OCI-LY1 (cell line): Measurements from ENCODE around the gene CEMIP.

Experiments used
- H2AFZ ChIP-seq: fragments of 200-600 bp; sonication (generic), shearing (Covaris generic); 2 replicates; pipeline ENCODE4 v1.6.0; 2014; ENCODE audit warnings: antibody characterized with exemption, mild to moderate bottlenecking, low read length
- H3F3A ChIP-seq: fragments of 200-600 bp; sonication (generic), shearing (Covaris generic); 2 replicates; pipeline ENCODE4 v1.6.0; 2014; ENCODE audit warnings: mild to moderate bottlenecking, antibody characterized with exemption, low read length, moderate library complexity; ENCODE audit not compliant: insufficient read depth
- H3K27ac ChIP-seq: fragments of 200-600 bp; sonication (generic); 2 replicates; pipeline ENCODE4 v1.5.1; 2014; ENCODE audit warnings: low read length, mixed run types, mild to moderate bottlenecking, low read depth; ENCODE audit not compliant: poor library complexity, severe bottlenecking
- H3K27me3 ChIP-seq: fragments of 200-600 bp; sonication (generic); 2 replicates; pipeline ENCODE4 v1.6.0; 2014; ENCODE audit warnings: antibody characterized with exemption, mild to moderate bottlenecking, low read length, moderate library complexity; ENCODE audit not compliant: insufficient read depth
- H3K36me3 ChIP-seq: fragments of 200-600 bp; sonication (generic); 2 replicates; pipeline ENCODE4 v1.6.1; 2014; ENCODE audit warnings: mild to moderate bottlenecking, antibody characterized with exemption, low read length, moderate library complexity, mixed read lengths; ENCODE audit not compliant: insufficient read depth
- H3K4me1 ChIP-seq: fragments of 200-600 bp; sonication (generic); 2 replicates; pipeline ENCODE4 v1.5.1; 2014; ENCODE audit warnings: mild to moderate bottlenecking, low read length, moderate library complexity; ENCODE audit not compliant: insufficient read depth, severe bottlenecking
- H3K4me2 ChIP-seq: fragments of 200-600 bp; sonication (generic), shearing (Covaris generic); 2 replicates; pipeline ENCODE4 v1.6.1; 2014; ENCODE audit warnings: low read length
- H3K4me3 ChIP-seq: fragments of 200-600 bp; sonication (generic); 2 replicates; pipeline ENCODE4 v1.5.1; 2014; ENCODE audit warnings: low read length, low read depth, mild to moderate bottlenecking, mixed read lengths; ENCODE audit not compliant: poor library complexity, severe bottlenecking
- H3K79me2 ChIP-seq: fragments of 200-600 bp; shearing (Covaris generic); 2 replicates; pipeline ENCODE4 v1.6.1; 2016; ENCODE audit warnings: mixed run types, low read length, mixed read lengths; ENCODE audit not compliant: insufficient read depth
- H3K9ac ChIP-seq: fragments of 200-600 bp; sonication (generic), shearing (Covaris generic); 2 replicates; pipeline ENCODE4 v1.6.1; 2014; ENCODE audit warnings: mild to moderate bottlenecking, low read length, mixed read lengths
- H3K9me2 ChIP-seq: fragments of 200-600 bp; sonication (generic), shearing (Covaris generic); 2 replicates; pipeline ENCODE4 v1.6.1; 2014; ENCODE audit warnings: low read depth, mild to moderate bottlenecking, low read length, mixed read lengths
- H3K9me3 ChIP-seq: fragments of 200-600 bp; shearing (Covaris generic); 2 replicates; pipeline ENCODE4 v1.6.1; 2014; ENCODE audit warnings: low read length, mixed read lengths
- H4K20me1 ChIP-seq: fragments of 200-600 bp; sonication (generic), shearing (Covaris generic); 2 replicates; pipeline ENCODE4 v1.6.0; 2016; ENCODE audit warnings: mild to moderate bottlenecking, low read length; ENCODE audit not compliant: insufficient read depth
- EZH2 ChIP-seq: fragments of 200-600 bp; sonication (generic), shearing (Covaris generic); IDR thresholded peaks from 2 replicates; pipeline ENCODE4 v1.8.0; 2017; ENCODE audit warnings: borderline replicate concordance, mixed run types, mild to moderate bottlenecking, antibody characterized with exemption, low read length, moderate library complexity, mixed read lengths
- TF ChIP-seq, protein P1 (sequence below): fragments of 200-600 bp; sonication (generic), shearing (Covaris generic); IDR thresholded peaks from 2 replicates; pipeline ENCODE4 v1.5.1; 2017; ENCODE audit warnings: mild to moderate bottlenecking, antibody characterized with exemption, low read length, moderate library complexity, mixed read lengths

CEMIP gene

DNA sequence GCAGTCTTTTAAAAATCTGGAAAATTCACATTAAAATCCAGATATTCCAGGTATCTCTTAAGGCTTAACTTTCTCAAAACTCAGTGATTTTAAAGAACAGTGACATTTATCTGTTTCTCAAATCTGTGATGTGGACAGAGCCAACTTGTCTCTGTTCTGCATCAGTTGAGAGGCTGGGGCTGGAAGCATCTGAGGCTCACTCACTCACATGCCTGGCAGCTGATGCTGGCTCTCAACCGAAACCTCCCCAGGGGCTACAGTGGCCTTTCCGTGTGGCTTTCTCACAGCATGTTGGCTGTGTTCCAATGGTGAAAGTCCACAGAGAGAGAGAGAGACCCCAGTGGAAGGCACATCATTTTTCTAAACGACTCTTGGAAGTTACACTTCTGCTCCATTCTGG, 53.5 kb downstream of the CEMIP start:
- H3K79me2 ChIP-seq: no peaks in the 10 kb centered on the region
- H3K9me3 ChIP-seq: no peaks in the 10 kb centered on the region
- no peak overlapping the region for H3K4me2 ChIP-seq
- H3K27ac ChIP-seq: no peak overlapping the region
- peaks cover 21% of the 10 kb centered on the region for H3K4me1 ChIP-seq
- H3K36me3 ChIP-seq: no peaks in the 10 kb centered on the region
- H3K27me3 ChIP-seq: no peaks in the 10 kb centered on the region
- no peak overlapping the region for H3K4me3 ChIP-seq
- no peaks in the 10 kb centered on the region for H3K9me2 ChIP-seq
- TF ChIP-seq, protein P1, sequence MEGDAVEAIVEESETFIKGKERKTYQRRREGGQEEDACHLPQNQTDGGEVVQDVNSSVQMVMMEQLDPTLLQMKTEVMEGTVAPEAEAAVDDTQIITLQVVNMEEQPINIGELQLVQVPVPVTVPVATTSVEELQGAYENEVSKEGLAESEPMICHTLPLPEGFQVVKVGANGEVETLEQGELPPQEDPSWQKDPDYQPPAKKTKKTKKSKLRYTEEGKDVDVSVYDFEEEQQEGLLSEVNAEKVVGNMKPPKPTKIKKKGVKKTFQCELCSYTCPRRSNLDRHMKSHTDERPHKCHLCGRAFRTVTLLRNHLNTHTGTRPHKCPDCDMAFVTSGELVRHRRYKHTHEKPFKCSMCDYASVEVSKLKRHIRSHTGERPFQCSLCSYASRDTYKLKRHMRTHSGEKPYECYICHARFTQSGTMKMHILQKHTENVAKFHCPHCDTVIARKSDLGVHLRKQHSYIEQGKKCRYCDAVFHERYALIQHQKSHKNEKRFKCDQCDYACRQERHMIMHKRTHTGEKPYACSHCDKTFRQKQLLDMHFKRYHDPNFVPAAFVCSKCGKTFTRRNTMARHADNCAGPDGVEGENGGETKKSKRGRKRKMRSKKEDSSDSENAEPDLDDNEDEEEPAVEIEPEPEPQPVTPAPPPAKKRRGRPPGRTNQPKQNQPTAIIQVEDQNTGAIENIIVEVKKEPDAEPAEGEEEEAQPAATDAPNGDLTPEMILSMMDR: no peak
- no peak for TF ChIP-seq EZH2
- H2AFZ ChIP-seq: no peak overlapping the region
- H4K20me1 ChIP-seq: no peaks in the 10 kb centered on the region
- H3F3A ChIP-seq: no peaks in the 10 kb centered on the region
- H3K9ac ChIP-seq: no peak overlapping the region

DNA sequence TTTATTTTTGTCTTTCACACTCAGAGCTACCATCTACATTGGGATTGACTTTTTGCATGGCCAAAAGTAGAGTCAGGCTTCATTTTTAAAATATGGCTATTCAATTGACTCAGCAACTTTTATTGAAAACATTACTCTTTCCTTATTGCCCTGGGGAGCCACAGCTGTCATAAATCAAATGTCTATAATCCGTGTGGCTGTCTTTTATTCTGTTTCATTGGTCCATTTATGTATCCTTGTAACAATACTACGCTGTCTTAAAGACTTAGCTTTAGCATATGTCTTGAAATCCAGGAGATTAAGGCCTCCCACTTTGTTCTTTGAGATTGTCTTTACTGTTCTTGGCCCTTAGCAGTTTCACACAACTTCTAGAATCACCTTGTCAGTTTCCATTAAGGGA, 55.2 kb downstream of the CEMIP start:
- Histone ChIP-seq H3K27ac (no peak overlapping the region), H4K20me1 (no peaks in the 10 kb centered on the region), H3K79me2 (no peaks in the 10 kb centered on the region), H3K27me3 (no peaks in the 10 kb centered on the region), H3K4me2 (no peak overlapping the region), H3K4me1 (peaks cover 16% of the 10 kb centered on the region), H3K9ac (no peak overlapping the region), H3K9me2 (no peaks in the 10 kb centered on the region), H3K9me3 (no peaks in the 10 kb centered on the region), H3K36me3 (no peaks in the 10 kb centered on the region), H3K4me3 (no peak overlapping the region), H2AFZ (no peak overlapping the region), H3F3A (no peaks in the 10 kb centered on the region)
- no peak for TF ChIP-seq EZH2

DNA sequence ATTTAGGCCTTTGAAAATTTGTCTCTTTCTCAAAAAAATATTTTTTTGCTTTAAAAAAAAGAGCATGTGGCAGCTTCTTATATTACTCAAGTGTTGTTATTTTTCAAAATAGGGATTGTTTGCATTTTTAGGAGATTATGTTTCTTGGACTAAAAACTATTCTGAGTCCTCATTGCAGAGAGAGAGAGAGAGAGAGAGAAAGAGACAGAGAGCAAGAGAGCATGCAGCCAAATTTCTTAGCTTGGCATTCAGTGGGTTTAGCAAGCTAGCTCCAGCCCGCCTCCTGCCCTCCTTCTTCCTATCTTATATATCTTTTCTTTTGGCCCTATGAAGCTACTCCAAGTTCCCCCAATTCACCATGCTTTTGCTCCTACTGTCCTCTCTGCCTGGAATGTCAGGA, 55.7 kb downstream of the CEMIP start:
- H3K79me2 ChIP-seq: no peaks in the 10 kb centered on the region
- no peaks in the 10 kb centered on the region for H3K27me3 ChIP-seq
- H3K9me2 ChIP-seq: no peaks in the 10 kb centered on the region
- H3K4me1 ChIP-seq: peaks cover 16% of the 10 kb centered on the region
- H4K20me1 ChIP-seq: no peaks in the 10 kb centered on the region
- no peak overlapping the region for H3K4me3 ChIP-seq
- H2AFZ ChIP-seq: no peak overlapping the region
- no peaks in the 10 kb centered on the region for H3K36me3 ChIP-seq
- no peak overlapping the region for H3K9ac ChIP-seq
- H3F3A ChIP-seq: no peaks in the 10 kb centered on the region
- no peak for TF ChIP-seq EZH2
- TF ChIP-seq, protein P1: no peak
- H3K9me3 ChIP-seq: no peaks in the 10 kb centered on the region
- no peak overlapping the region for H3K27ac ChIP-seq
- H3K4me2 ChIP-seq: no peak overlapping the region

DNA sequence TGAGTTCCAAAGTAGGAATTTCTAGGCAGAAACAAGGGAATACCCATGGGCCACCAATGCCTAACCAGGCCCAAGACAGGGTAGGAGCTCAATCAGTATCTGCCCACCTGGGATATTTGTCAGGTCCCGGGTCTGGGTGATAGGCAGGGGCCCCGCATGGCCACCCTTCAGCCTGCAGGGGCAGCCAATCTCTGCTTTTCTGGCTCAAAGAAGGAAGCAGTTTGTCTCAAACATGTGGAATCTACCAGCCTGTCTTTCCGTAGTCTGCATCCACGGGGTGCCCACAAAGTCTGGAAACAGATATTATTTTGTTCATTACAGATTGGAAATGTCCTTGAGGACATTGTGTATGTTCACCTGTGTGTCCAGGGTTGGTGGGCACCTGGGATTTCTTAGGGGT, 56.2 kb downstream of the CEMIP start:
- H4K20me1 ChIP-seq: no peaks in the 10 kb centered on the region
- H2AFZ ChIP-seq: no peak overlapping the region
- H3K9me2 ChIP-seq: no peaks in the 10 kb centered on the region
- no peaks in the 10 kb centered on the region for H3K27me3 ChIP-seq
- no peak overlapping the region for H3K27ac ChIP-seq
- peaks cover 16% of the 10 kb centered on the region for H3K4me1 ChIP-seq
- H3K4me3 ChIP-seq: no peak overlapping the region
- TF ChIP-seq EZH2: no peak
- TF ChIP-seq, protein P1: no peak
- H3K9me3 ChIP-seq: no peaks in the 10 kb centered on the region
- no peak overlapping the region for H3K4me2 ChIP-seq
- no peaks in the 10 kb centered on the region for H3K79me2 ChIP-seq
- no peaks in the 10 kb centered on the region for H3F3A ChIP-seq
- H3K9ac ChIP-seq: no peak overlapping the region
- H3K36me3 ChIP-seq: no peaks in the 10 kb centered on the region
